ENCODE measurements around the gene APOH. TPM values are rescaled to one million over a fixed set of nuclear protein-coding genes. Genes with fewer than 3 reads are reported as not detected.

The APOH gene
- polyA plus RNA-seq, 1 of the 3 experiments (the other 2 are of a cell fraction), result not detected

DNA sequence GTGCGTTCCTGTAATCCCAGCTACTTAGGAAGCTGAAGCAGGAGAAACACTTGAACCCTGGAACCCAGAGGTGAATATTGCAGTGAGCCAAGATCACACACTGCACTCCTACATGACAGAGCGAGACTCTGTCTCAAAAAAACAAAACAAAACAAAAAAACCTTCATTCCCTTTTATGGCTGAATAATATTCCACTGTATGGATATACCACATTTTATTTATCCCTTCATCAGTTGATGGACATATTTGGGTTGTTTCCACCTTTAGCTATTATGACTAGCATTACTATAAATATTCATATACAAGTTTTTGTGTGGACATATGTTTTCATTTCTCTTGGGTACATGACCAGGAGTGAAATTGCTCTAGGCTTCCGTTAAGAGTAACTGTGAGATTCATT lies 42.3 kb upstream of the APOH start (continued):
- TF ChIP-seq GATA2 (CRISPR knock-in tag; IDR thresholded peaks at IDR 0.05), result no peak
- TF ChIP-seq, protein P1, sequence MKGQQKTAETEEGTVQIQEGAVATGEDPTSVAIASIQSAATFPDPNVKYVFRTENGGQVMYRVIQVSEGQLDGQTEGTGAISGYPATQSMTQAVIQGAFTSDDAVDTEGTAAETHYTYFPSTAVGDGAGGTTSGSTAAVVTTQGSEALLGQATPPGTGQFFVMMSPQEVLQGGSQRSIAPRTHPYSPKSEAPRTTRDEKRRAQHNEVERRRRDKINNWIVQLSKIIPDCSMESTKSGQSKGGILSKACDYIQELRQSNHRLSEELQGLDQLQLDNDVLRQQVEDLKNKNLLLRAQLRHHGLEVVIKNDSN (IDR thresholded peaks at IDR 0.05; ENCODE audit: borderline replicate concordance, low read depth), result no peak
- TF ChIP-seq POLR2AphosphoS5 (IDR thresholded peaks at IDR 0.05; ENCODE audit: low read depth, low read length), result no peak
- TF ChIP-seq, protein P2, sequence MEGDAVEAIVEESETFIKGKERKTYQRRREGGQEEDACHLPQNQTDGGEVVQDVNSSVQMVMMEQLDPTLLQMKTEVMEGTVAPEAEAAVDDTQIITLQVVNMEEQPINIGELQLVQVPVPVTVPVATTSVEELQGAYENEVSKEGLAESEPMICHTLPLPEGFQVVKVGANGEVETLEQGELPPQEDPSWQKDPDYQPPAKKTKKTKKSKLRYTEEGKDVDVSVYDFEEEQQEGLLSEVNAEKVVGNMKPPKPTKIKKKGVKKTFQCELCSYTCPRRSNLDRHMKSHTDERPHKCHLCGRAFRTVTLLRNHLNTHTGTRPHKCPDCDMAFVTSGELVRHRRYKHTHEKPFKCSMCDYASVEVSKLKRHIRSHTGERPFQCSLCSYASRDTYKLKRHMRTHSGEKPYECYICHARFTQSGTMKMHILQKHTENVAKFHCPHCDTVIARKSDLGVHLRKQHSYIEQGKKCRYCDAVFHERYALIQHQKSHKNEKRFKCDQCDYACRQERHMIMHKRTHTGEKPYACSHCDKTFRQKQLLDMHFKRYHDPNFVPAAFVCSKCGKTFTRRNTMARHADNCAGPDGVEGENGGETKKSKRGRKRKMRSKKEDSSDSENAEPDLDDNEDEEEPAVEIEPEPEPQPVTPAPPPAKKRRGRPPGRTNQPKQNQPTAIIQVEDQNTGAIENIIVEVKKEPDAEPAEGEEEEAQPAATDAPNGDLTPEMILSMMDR (IDR thresholded peaks at IDR 0.05), result no peak
- no peak for TF ChIP-seq TCF12 (IDR thresholded peaks at IDR 0.05)
- TF ChIP-seq ELF1 (IDR thresholded peaks at IDR 0.05), result no peak
- TF ChIP-seq, protein P3, sequence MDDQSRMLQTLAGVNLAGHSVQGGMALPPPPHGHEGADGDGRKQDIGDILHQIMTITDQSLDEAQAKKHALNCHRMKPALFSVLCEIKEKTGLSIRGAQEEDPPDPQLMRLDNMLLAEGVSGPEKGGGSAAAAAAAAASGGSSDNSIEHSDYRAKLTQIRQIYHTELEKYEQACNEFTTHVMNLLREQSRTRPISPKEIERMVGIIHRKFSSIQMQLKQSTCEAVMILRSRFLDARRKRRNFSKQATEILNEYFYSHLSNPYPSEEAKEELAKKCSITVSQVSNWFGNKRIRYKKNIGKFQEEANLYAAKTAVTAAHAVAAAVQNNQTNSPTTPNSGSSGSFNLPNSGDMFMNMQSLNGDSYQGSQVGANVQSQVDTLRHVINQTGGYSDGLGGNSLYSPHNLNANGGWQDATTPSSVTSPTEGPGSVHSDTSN (IDR thresholded peaks at IDR 0.05), result no peak
- no peak for TF ChIP-seq FOXM1 (IDR thresholded peaks at IDR 0.05; ENCODE audit: low read depth)

DNA sequence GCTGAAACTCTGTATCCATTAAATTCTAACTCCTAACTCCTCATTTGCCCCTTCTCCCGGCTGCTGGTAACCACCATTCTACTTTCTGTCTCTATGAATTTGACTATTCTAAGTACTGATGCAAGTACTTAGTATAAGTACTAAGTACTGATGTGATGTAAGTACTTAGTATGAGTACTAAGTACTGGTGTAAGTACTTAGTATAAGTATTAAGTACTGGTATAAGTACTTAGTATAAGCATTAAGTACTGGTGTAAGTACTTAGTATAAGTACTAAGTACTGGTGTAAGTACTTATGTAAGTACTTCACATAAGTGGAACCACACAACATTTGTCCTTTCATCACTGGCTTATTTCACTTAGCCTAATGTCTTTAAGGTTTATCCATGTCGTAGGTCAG lies 40.9 kb upstream of the APOH start:
- Histone ChIP-seq H3K4me3 (ENCODE audit: low read depth in 2 of 2, low read length in 1 of 2) (no peak overlapping the region), H2AFZ (ENCODE audit: low read depth) (no peak overlapping the region), H3K27me3 (ENCODE audit: insufficient read depth) (no peaks in the 10 kb centered on the region), H3F3A (replicated peaks; ENCODE audit: insufficient read depth) (peaks cover 43% of the 10 kb centered on the region), H3K36me3 (replicated peaks in 1 of 2; ENCODE audit: control insufficient read depth in 1 of 2, insufficient read depth in 2 of 2, low read length in 1 of 2) (no peaks in the 10 kb centered on the region), H4K20me1 (ENCODE audit: insufficient read depth) (no peaks in the 10 kb centered on the region), H3K4me1 (ENCODE audit: control insufficient read depth in 1 of 2, insufficient read depth in 2 of 2, low read depth in 1 of 2, low read length in 1 of 2) (peaks cover 3 to 23% of the 10 kb centered on the region in 2 experiments; a peak in 3 of 4 replicates), H3K79me2 (ENCODE audit: insufficient read depth) (peaks cover 6% of the 10 kb centered on the region; the same call in 1 of the 2 replicates), H3K9me2 (no peaks in the 10 kb centered on the region), H3K9ac (no peak overlapping the region), H3K4me2 (no peak overlapping the region), H3K9me3 (no peaks in the 10 kb centered on the region), H3K27ac (ENCODE audit: low read depth in 2 of 2, low read length in 1 of 2) (no peak overlapping the region)
- WGBS (ENCODE audit: low lambda C conversion rate), result 66% methylated on average over 2 of the region's 2 CpGs
- ChIA-PET CTCF (no interaction called here), POLR2A (no interaction called here)
- no peak for DNase-seq
- TF ChIP-seq RFX5 (IDR thresholded peaks at IDR 0.05; ENCODE audit: low read length) (no peak), EP300 (IDR thresholded peaks at IDR 0.05; ENCODE audit: borderline replicate concordance in 1 of 2, low read depth in 1 of 2, low read length in 1 of 2) (no peak), SIN3A (IDR thresholded peaks at IDR 0.05; ENCODE audit: borderline replicate concordance, low read depth, low read length) (no peak), SMC3 (IDR thresholded peaks at IDR 0.05; ENCODE audit: low read depth, low read length) (no peak), RAD21 (IDR thresholded peaks at IDR 0.05; ENCODE audit: low read length) (no peak), EZH2phosphoT487 (IDR thresholded peaks at IDR 0.05; ENCODE audit: borderline replicate concordance, low read depth) (no peak), CHD2 (IDR thresholded peaks at IDR 0.05; ENCODE audit: low read length, partially characterized antibody) (no peak), RCOR1 (IDR thresholded peaks at IDR 0.05; ENCODE audit: low read length) (no peak), NRF1 (IDR thresholded peaks at IDR 0.05; ENCODE audit: low read depth, low read length) (no peak), FOSL2 (IDR thresholded peaks at IDR 0.05; ENCODE audit: borderline replicate concordance, low read depth) (no peak), NFIC (IDR thresholded peaks at IDR 0.05; ENCODE audit: borderline replicate concordance) (no peak), GABPA (IDR thresholded peaks at IDR 0.05; ENCODE audit: low read depth) (no peak)
- TF ChIP-seq, protein P4, sequence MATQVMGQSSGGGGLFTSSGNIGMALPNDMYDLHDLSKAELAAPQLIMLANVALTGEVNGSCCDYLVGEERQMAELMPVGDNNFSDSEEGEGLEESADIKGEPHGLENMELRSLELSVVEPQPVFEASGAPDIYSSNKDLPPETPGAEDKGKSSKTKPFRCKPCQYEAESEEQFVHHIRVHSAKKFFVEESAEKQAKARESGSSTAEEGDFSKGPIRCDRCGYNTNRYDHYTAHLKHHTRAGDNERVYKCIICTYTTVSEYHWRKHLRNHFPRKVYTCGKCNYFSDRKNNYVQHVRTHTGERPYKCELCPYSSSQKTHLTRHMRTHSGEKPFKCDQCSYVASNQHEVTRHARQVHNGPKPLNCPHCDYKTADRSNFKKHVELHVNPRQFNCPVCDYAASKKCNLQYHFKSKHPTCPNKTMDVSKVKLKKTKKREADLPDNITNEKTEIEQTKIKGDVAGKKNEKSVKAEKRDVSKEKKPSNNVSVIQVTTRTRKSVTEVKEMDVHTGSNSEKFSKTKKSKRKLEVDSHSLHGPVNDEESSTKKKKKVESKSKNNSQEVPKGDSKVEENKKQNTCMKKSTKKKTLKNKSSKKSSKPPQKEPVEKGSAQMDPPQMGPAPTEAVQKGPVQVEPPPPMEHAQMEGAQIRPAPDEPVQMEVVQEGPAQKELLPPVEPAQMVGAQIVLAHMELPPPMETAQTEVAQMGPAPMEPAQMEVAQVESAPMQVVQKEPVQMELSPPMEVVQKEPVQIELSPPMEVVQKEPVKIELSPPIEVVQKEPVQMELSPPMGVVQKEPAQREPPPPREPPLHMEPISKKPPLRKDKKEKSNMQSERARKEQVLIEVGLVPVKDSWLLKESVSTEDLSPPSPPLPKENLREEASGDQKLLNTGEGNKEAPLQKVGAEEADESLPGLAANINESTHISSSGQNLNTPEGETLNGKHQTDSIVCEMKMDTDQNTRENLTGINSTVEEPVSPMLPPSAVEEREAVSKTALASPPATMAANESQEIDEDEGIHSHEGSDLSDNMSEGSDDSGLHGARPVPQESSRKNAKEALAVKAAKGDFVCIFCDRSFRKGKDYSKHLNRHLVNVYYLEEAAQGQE (IDR thresholded peaks at IDR 0.05; ENCODE audit: low read depth, low read length), result no peak
- TF ChIP-seq, protein P2 (IDR thresholded peaks at IDR 0.05), result no peak
- TF ChIP-seq, protein P5, sequence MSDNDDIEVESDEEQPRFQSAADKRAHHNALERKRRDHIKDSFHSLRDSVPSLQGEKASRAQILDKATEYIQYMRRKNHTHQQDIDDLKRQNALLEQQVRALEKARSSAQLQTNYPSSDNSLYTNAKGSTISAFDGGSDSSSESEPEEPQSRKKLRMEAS (IDR thresholded peaks at IDR 0.05; ENCODE audit: low read depth), result no peak
- TF ChIP-seq, protein P1 (IDR thresholded peaks at IDR 0.05; ENCODE audit: borderline replicate concordance, low read depth), result no peak

Measured in SK-N-SH (cell line).